ENCODE results near the gene B3GALT5. TPM values are rescaled to one million over a fixed set of nuclear protein-coding genes. Genes with fewer than 3 reads are reported as not detected.

B3GALT5 gene
- total RNA-seq, 3 donors from 2014 or later = 2.3 to 2.9 TPM; not detected in 1

DNA sequence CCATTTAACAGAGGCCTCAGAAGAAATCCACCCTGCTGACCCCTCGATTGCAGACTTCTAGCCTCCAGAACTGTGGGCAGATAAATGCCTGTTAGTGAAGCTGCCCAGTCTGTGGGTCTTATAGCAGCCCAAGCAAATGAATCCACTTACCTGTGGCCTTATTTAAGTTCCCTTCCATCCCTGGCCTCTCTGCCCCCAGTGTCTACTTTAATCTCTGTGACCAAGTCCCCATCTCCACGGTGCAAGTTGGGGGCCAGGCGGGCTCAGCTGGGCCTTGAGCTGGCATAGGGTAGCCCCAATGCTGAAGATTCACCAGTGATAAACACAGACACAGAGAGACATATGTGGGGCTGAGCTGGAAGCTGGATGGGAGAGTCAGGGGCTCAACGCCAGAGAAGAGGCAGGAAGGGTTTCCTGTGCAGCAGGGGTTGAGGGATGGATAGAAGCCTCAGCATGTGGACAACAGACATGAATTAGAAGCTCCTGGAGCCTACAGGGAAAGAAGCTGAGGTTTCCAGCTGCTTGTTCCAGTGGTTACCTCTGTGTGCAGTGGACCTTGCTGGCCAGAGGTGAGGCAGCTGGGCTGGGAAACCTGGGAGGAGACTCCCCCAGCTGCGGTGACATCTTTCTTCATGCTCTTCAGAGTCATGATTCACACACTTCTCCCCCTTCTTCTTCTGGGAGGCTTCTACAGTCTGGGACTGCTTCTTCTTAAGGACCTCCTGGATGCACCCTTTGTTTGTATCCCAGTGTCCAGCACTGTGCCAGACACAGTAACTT, 13.4 kb upstream of the B3GALT5 start:
- Histone ChIP-seq H3K4me3 (no peak overlapping the region), H3K36me3 (no peaks in the 10 kb centered on the region), H3K27me3 (no peaks in the 10 kb centered on the region), H3K4me1 (no peaks in the 10 kb centered on the region), H3K27ac (no peak overlapping the region), H3K9me3 (no peaks in the 10 kb centered on the region)
- no peak for DNase-seq (ENCODE audit: low spot score in 2 of 2)
- intact Hi-C loops (cut with DNase I; ENCODE audit: low total_unique reads) = no loop called here
- TF ChIP-seq POLR2AphosphoS5 (IDR thresholded peaks at IDR 0.05) = no peak
- TF ChIP-seq POLR2A (IDR thresholded peaks at IDR 0.05) = no peak
- TF ChIP-seq, protein P1, sequence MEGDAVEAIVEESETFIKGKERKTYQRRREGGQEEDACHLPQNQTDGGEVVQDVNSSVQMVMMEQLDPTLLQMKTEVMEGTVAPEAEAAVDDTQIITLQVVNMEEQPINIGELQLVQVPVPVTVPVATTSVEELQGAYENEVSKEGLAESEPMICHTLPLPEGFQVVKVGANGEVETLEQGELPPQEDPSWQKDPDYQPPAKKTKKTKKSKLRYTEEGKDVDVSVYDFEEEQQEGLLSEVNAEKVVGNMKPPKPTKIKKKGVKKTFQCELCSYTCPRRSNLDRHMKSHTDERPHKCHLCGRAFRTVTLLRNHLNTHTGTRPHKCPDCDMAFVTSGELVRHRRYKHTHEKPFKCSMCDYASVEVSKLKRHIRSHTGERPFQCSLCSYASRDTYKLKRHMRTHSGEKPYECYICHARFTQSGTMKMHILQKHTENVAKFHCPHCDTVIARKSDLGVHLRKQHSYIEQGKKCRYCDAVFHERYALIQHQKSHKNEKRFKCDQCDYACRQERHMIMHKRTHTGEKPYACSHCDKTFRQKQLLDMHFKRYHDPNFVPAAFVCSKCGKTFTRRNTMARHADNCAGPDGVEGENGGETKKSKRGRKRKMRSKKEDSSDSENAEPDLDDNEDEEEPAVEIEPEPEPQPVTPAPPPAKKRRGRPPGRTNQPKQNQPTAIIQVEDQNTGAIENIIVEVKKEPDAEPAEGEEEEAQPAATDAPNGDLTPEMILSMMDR (IDR thresholded peaks at IDR 0.05) = no peak

GRCh38 chr21:39601187-39601928, 11.4 kb upstream of the B3GALT5 start:
- no peak overlapping the region for H3K4me3 ChIP-seq
- no peaks in the 10 kb centered on the region for H3K4me1 ChIP-seq
- no peak for DNase-seq (ENCODE audit: low spot score in 2 of 2)
- no peaks in the 10 kb centered on the region for H3K36me3 ChIP-seq
- H3K27ac ChIP-seq = no peak overlapping the region
- TF ChIP-seq POLR2AphosphoS5 (IDR thresholded peaks at IDR 0.05) = no peak
- TF ChIP-seq, protein P1 (IDR thresholded peaks at IDR 0.05) = no peak
- TF ChIP-seq POLR2A (IDR thresholded peaks at IDR 0.05) = no peak
- intact Hi-C loops (cut with DNase I; ENCODE audit: low total_unique reads) = no loop called here
- H3K27me3 ChIP-seq = no peaks in the 10 kb centered on the region
- no peaks in the 10 kb centered on the region for H3K9me3 ChIP-seq

DNA sequence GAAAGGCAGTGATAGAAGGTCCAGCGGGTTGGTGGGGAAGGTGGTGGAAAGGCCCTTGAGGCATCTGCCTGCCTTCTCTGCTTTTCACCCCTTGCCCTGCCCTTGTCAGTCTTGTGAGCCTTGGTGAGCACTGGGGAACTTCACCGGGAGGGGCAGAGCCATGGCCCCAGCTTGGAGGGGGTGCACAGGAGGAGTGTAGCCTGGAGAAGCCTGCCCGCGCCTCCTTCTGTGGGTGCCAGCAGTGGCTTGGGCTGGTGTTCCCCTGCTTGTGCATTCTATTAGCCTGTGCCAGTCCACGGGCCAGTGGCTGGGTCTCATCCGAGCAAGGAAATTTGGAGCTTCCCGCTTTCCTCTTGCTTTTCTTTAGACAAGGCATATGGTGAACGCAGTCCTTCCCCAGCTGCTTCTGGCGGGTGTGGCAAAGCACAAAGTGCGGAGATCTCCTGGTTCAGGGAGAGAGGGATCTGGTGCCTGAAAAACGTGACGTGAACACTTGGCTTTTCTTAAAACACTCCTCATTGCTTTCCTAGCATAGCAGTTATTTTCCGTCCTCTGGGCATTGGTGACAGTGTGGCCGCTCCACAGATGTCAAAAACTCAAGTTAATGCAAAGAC, 10.6 kb upstream of the B3GALT5 start:
- Histone ChIP-seq H3K36me3 (no peaks in the 10 kb centered on the region), H3K9me3 (no peaks in the 10 kb centered on the region), H3K4me3 (no peak overlapping the region), H3K27ac (no peak overlapping the region), H3K4me1 (no peaks in the 10 kb centered on the region), H3K27me3 (no peaks in the 10 kb centered on the region)
- intact Hi-C loops (cut with DNase I; ENCODE audit: low total_unique reads) = no loop called here
- TF ChIP-seq POLR2A (IDR thresholded peaks at IDR 0.05) = no peak
- TF ChIP-seq POLR2AphosphoS5 (IDR thresholded peaks at IDR 0.05) = no peak
- TF ChIP-seq, protein P1 (IDR thresholded peaks at IDR 0.05) = no peak
- no peak for DNase-seq (ENCODE audit: low spot score in 2 of 2)

GRCh38 chr21:39602793-39603192, 9.9 kb upstream of the B3GALT5 start:
- no peak for DNase-seq (ENCODE audit: low spot score in 2 of 2)
- Histone ChIP-seq H3K4me3 (no peak overlapping the region), H3K9me3 (no peaks in the 10 kb centered on the region), H3K27me3 (no peaks in the 10 kb centered on the region), H3K27ac (no peak overlapping the region), H3K36me3 (no peaks in the 10 kb centered on the region), H3K4me1 (no peaks in the 10 kb centered on the region)
- TF ChIP-seq POLR2A (IDR thresholded peaks at IDR 0.05) = no peak
- TF ChIP-seq, protein P1 (IDR thresholded peaks at IDR 0.05) = no peak
- no peak for TF ChIP-seq POLR2AphosphoS5 (IDR thresholded peaks at IDR 0.05)
- intact Hi-C loops (cut with DNase I; ENCODE audit: low total_unique reads) = no loop called here

DNA sequence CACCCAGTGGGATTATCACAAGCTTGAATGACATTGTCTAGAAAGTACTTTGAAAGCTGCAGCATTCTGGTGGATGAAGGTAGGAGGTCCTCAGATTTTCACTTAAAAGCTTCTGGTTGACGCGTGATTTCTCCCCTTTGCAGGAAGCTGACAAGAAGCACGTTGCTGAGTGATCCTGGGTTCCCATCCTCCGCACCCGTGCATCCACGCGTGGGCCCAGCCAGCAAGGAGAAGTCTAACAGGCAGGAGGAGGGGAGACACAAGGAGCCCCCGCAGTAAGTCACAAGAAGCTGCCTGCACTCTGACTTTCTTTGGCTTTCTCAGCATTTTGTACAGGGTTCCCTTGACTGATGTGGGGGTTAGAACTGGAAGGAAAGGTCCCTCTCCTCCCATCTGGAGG, 7.8 kb upstream of the B3GALT5 start:
- H3K4me1 ChIP-seq = no peaks in the 10 kb centered on the region
- H3K4me3 ChIP-seq = no peak overlapping the region
- no peak for DNase-seq (ENCODE audit: low spot score in 2 of 2)
- TF ChIP-seq, protein P1 (IDR thresholded peaks at IDR 0.05) = no peak
- TF ChIP-seq POLR2A (IDR thresholded peaks at IDR 0.05) (no peak), POLR2AphosphoS5 (IDR thresholded peaks at IDR 0.05) (no peak)
- intact Hi-C loops (cut with DNase I; ENCODE audit: low total_unique reads) = no loop called here
- H3K36me3 ChIP-seq = no peaks in the 10 kb centered on the region
- H3K27me3 ChIP-seq = no peaks in the 10 kb centered on the region
- no peak overlapping the region for H3K27ac ChIP-seq
- H3K9me3 ChIP-seq = no peaks in the 10 kb centered on the region

Measured in breast epithelium (tissue), 4 donors.